ENCODE measurements around the gene CDX1. TPM values are rescaled to one million over a fixed set of nuclear protein-coding genes. Genes with fewer than 3 reads are reported as not detected.

The CDX1 gene
- total RNA-seq, 2 experiments from 2014 or later: not detected

GRCh38 chr5:150189728-150190502 is 23.3 kb downstream of the CDX1 start, which contains the start of gene SLC6A7:
SLC6A7 (plus strand) TSS chr5:150190062; CDS start chr5:150190328, 266 bp downstream.
- CTCF ChIA-PET: no interaction called here
- intact Hi-C loops (cut with DNase I, micrococcal nuclease): no loop called here

GRCh38 chr5:150190503-150190979 is 24.0 kb downstream of the CDX1 start:
- Mint-ChIP-seq H3K27me3 (peaks cover 22% of the 10 kb centered on the region), H3K9me3 (ENCODE audit: low read depth) (no peaks in the 10 kb centered on the region), H3K27ac (no peak overlapping the region), H3K4me1 (no peaks in the 10 kb centered on the region), H3K4me3 (no peak overlapping the region), H3K36me3 (ENCODE audit: low read depth) (no peaks in the 10 kb centered on the region)
- intact Hi-C loops (cut with DNase I, micrococcal nuclease): no loop called here
- ChIA-PET POLR2A (no interaction called here), CTCF (no interaction called here)
- no peak for DNase-seq
- ATAC-seq: no peak

More at GRCh38 chr5:150189728-150190502, 23.3 kb downstream of the CDX1 start, which contains the start of gene SLC6A7:
- Mint-ChIP-seq H3K27ac (no peak within 1 kb of the TSS), H3K4me1 (no peaks in the 10 kb centered on the region), H3K36me3 (ENCODE audit: low read depth) (no peaks in the 10 kb centered on the region), H3K9me3 (ENCODE audit: low read depth) (no peaks in the 10 kb centered on the region), H3K27me3 (peaks cover 24% of the 10 kb centered on the region), H3K4me3 (no peak within 1 kb of the TSS)
- ATAC-seq (no peak), DNase-seq (no peak)
- POLR2A ChIA-PET: no interaction called here

GRCh38 chr5:150190987-150191386 is 24.4 kb downstream of the CDX1 start:
- ChIA-PET CTCF (no interaction called here), POLR2A (no interaction called here)
- DNase-seq: no peak

GRCh38 chr5:150192462-150192861 is 25.9 kb downstream of the CDX1 start:
- intact Hi-C loops (cut with DNase I, micrococcal nuclease): no loop called here
- Mint-ChIP-seq H3K27ac (no peak overlapping the region), H3K4me3 (no peak overlapping the region), H3K4me1 (no peaks in the 10 kb centered on the region), H3K27me3 (peaks cover 16% of the 10 kb centered on the region), H3K36me3 (ENCODE audit: low read depth) (no peaks in the 10 kb centered on the region), H3K9me3 (ENCODE audit: low read depth) (no peaks in the 10 kb centered on the region)
- POLR2A ChIA-PET: no interaction called here
- DNase-seq (no peak), ATAC-seq (no peak)
- CTCF ChIA-PET: interaction anchor here (0.6 to 1.1 kb wide), 3 partner anchors 24 to 720 kb away, joined by 3 to 4 read pairs (median 3); no protein-coding TSS in a partner anchor

More at GRCh38 chr5:150190987-150191386, 24.4 kb downstream of the CDX1 start:
- Mint-ChIP-seq H3K4me3 (no peak overlapping the region), H3K9me3 (ENCODE audit: low read depth) (no peaks in the 10 kb centered on the region), H3K27me3 (peaks cover 22% of the 10 kb centered on the region), H3K27ac (no peak overlapping the region), H3K4me1 (no peaks in the 10 kb centered on the region), H3K36me3 (ENCODE audit: low read depth) (no peaks in the 10 kb centered on the region)
- intact Hi-C loops (cut with DNase I, micrococcal nuclease): no loop called here
- no peak for ATAC-seq

DNA sequence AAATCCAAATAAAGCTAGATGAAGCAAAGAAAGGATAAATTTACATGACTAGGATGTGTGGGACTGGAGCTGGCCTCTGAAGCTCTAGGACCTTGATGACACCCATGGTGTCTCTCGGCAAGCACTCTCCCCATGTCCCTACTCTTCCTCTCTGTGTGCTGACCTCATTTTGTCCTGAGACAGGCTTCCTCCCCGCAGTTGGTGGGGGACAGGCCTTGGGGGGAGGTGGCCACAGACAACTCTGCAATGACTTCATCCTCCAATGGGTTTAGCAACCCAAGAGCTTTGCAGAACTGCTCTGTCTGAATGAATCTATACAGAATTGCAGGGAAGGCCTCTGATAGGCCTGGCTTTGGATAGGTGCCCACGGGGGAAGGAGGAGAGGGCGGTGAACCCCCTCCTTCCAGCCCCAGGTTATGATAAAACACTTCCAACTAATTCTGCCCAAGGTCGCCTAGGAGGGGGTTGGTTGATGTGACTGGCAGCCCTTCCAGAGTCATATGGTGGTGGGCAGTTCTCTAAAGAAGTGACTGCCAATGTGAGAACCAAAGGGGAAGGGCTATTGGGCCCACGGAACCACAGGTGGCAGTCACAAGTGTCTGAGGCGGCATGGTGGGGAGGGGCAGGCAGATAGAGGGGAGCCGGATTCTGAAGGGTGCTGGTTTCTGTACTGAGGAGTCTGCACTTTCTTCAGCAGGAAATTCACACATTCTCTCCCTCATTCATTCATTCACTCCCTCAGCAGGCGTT is 29.3 kb downstream of the CDX1 start:
- intact Hi-C loops (cut with DNase I, micrococcal nuclease): no loop called here
- ChIA-PET POLR2A (no interaction called here), CTCF (no interaction called here)
- H3K4me3 Mint-ChIP-seq: no peak overlapping the region
- DNase-seq: no peak
- no peaks in the 10 kb centered on the region for H3K36me3 Mint-ChIP-seq (ENCODE audit: low read depth)
- no peaks in the 10 kb centered on the region for H3K4me1 Mint-ChIP-seq
- ATAC-seq: no peak
- no peaks in the 10 kb centered on the region for H3K9me3 Mint-ChIP-seq (ENCODE audit: low read depth)
- peaks cover 9% of the 10 kb centered on the region for H3K27me3 Mint-ChIP-seq
- H3K27ac Mint-ChIP-seq: no peak overlapping the region

GRCh38 chr5:150196514-150196913 is 29.9 kb downstream of the CDX1 start:
- peaks cover 9% of the 10 kb centered on the region for H3K27me3 Mint-ChIP-seq
- no peak overlapping the region for H3K27ac Mint-ChIP-seq
- POLR2A ChIA-PET: no interaction called here
- H3K4me3 Mint-ChIP-seq: no peak overlapping the region
- CTCF ChIA-PET: interaction anchor here (0.6 kb wide), 2 partner anchors 157 to 304 kb away, joined by 3 read pairs; no protein-coding TSS in a partner anchor
- H3K36me3 Mint-ChIP-seq (ENCODE audit: low read depth): no peaks in the 10 kb centered on the region
- H3K9me3 Mint-ChIP-seq (ENCODE audit: low read depth): no peaks in the 10 kb centered on the region
- intact Hi-C loops (cut with DNase I, micrococcal nuclease): no loop called here
- H3K4me1 Mint-ChIP-seq: no peaks in the 10 kb centered on the region
- DNase-seq (no peak), ATAC-seq (no peak)

DNA sequence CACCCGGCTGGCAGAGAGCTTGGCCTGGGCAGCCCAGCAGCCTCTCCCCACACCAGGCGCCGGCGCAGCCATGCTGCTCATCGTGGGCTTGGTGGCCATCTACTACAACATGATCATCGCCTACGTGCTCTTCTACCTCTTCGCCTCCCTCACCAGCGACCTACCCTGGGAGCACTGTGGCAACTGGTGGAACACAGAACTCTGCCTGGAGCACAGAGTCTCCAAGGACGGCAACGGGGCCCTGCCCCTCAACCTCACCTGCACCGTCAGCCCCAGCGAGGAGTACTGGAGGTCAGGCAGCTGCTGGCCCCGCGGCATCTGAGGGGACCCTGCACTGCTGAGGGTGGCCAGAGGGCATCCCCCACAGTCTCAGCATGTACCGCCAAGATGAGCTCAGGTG is 30.4 kb downstream of the CDX1 start:
- intact Hi-C loops (cut with DNase I, micrococcal nuclease): no loop called here
- Mint-ChIP-seq H3K9me3 (ENCODE audit: low read depth) (no peaks in the 10 kb centered on the region), H3K4me1 (no peaks in the 10 kb centered on the region), H3K27ac (no peak overlapping the region), H3K36me3 (ENCODE audit: low read depth) (no peaks in the 10 kb centered on the region), H3K4me3 (no peak overlapping the region), H3K27me3 (peaks cover 6% of the 10 kb centered on the region)
- ATAC-seq: no peak
- DNase-seq: no peak
- CTCF ChIA-PET: interaction anchor here (0.6 kb wide), 4 partner anchors 86 to 304 kb away, joined by 3 read pairs; no protein-coding TSS in a partner anchor
- POLR2A ChIA-PET: no interaction called here

DNA sequence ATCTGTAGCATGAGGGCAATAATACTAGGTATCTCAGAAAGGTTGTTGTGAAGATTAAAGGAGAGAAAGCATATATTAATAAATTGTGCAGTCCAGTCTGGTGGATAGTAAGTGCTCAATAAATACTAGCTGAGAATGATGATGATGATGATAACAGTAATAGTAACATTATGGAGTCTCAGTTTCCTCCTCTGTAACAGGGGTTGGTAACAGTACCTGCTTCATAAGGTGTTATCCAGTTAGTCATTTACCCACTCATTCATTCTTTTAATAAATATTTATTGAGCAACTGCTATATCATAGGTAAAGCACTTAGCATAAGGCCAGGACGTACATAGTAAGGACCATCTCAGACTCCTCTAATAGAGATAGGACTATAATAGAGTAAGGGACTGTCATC is 30.9 kb downstream of the CDX1 start:
- Mint-ChIP-seq H3K4me3 (no peak overlapping the region), H3K9me3 (ENCODE audit: low read depth) (no peaks in the 10 kb centered on the region), H3K4me1 (no peaks in the 10 kb centered on the region), H3K36me3 (ENCODE audit: low read depth) (no peaks in the 10 kb centered on the region), H3K27me3 (peaks cover 4% of the 10 kb centered on the region), H3K27ac (no peak overlapping the region)
- DNase-seq (no peak), ATAC-seq (no peak)
- ChIA-PET CTCF (interaction anchor here (0.6 kb wide), 3 partner anchors 85 to 158 kb away, joined by 3 read pairs; no protein-coding TSS in a partner anchor), POLR2A (no interaction called here)
- intact Hi-C loops (cut with DNase I, micrococcal nuclease): no loop called here

- Mint-ChIP-seq H3K4me3 (no peak overlapping the region), H3K27ac (no peak overlapping the region), H3K36me3 (ENCODE audit: low read depth) (no peaks in the 10 kb centered on the region), H3K27me3 (peaks cover 5% of the 10 kb centered on the region), H3K4me1 (no peaks in the 10 kb centered on the region), H3K9me3 (ENCODE audit: low read depth) (no peaks in the 10 kb centered on the region)
- DNase-seq: no peak
- intact Hi-C loops (cut with DNase I, micrococcal nuclease): no loop called here
- no peak for ATAC-seq
- CTCF ChIA-PET: interaction anchor here (1.4 kb wide), 1 partner anchor 128 kb away, joined by 5 read pairs; no protein-coding TSS in a partner anchor
- POLR2A ChIA-PET: no interaction called here
Observed at GRCh38 chr5:150202501-150202900, 35.9 kb downstream of the CDX1 start.

DNA sequence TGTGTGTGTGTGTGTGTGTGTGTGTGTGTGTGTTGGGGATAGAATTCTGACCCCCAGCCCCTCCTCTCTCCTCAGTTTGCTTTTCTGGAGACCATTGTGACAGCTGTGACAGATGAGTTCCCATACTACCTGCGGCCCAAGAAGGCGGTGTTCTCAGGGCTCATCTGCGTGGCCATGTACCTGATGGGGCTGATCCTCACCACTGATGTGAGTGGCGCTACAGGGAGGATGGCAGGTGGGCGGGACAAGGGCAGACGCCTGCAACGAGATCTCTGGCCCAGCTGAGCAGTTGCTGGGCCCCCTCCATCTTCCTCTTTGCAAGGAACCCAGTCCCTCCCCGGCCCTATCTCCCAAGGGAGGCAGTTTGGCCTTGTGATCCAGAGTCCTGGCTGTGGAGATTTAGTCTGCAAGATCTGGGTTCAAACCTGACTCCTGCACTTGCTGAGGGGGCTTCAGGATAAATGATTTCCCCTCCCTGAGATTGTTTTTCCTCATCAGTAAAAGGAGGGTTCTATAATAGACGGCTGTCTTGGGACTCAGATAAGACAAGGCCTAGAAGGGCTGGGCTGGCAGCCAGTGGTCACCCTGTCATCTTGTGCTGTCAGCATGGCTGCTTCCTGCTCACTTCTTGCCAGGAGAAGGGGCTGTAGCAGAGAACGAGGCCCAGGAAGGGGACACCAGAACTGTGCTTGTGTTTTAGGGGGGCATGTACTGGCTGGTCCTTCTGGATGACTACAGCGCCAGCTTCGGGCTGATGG is 37.4 kb downstream of the CDX1 start:
- ChIA-PET CTCF (no interaction called here), POLR2A (no interaction called here)
- no peaks in the 10 kb centered on the region for H3K36me3 Mint-ChIP-seq (ENCODE audit: low read depth)
- peaks cover 11% of the 10 kb centered on the region for H3K27me3 Mint-ChIP-seq
- H3K4me1 Mint-ChIP-seq: peaks cover 5% of the 10 kb centered on the region
- intact Hi-C loops (cut with DNase I, micrococcal nuclease): no loop called here
- ATAC-seq (no peak), DNase-seq (no peak)
- H3K4me3 Mint-ChIP-seq: no peak overlapping the region
- no peak overlapping the region for H3K27ac Mint-ChIP-seq
- H3K9me3 Mint-ChIP-seq (ENCODE audit: low read depth): no peaks in the 10 kb centered on the region

DNA sequence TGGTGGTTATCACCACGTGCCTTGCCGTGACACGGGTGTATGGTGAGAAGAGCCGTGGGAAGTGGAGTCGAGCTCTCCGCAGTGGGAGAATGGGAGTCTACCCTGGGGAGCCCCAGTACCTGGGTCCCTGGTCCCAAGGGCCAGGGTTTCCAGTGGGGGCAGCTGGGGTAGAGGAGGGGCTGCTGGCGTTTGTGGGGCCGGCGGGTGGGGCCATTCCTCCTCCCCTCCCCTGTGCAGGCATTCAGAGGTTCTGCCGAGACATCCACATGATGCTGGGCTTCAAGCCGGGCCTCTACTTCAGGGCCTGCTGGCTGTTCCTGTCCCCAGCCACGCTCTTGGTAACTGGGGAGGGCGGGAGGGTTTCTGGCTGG is 38.0 kb downstream of the CDX1 start:
- H3K27me3 Mint-ChIP-seq: peaks cover 10% of the 10 kb centered on the region
- H3K4me3 Mint-ChIP-seq: no peak overlapping the region
- POLR2A ChIA-PET: no interaction called here
- ATAC-seq (no peak), DNase-seq (no peak)
- intact Hi-C loops (cut with DNase I, micrococcal nuclease): no loop called here
- CTCF ChIA-PET: no interaction called here
- no peak overlapping the region for H3K27ac Mint-ChIP-seq
- H3K4me1 Mint-ChIP-seq: peaks cover 8% of the 10 kb centered on the region
- no peaks in the 10 kb centered on the region for H3K36me3 Mint-ChIP-seq (ENCODE audit: low read depth)
- H3K9me3 Mint-ChIP-seq (ENCODE audit: low read depth): no peaks in the 10 kb centered on the region
